Measurements from ENCODE around the gene NOTCH2.

NOTCH2 gene

GRCh38 chr1:119869995-119870394 is 199.5 kb downstream of the NOTCH2 start:
- DNase-seq, result no peak

GRCh38 chr1:119868176-119868575 is 201.3 kb downstream of the NOTCH2 start:
- no peak for DNase-seq

- DNase-seq, result no peak
These were observed 203.0 kb downstream of the NOTCH2 start for GRCh38 chr1:119866451-119866850.

- DNase-seq, result no peak
These were observed 203.8 kb downstream of the NOTCH2 start for GRCh38 chr1:119865627-119866026.

GRCh38 chr1:119862276-119862675 is 207.2 kb downstream of the NOTCH2 start:
- DNase-seq, result no peak
